GM19438 (cell line): Measurements from ENCODE around the gene CST7.

Experiments
- ATAC-seq: cut with Tn5 transposase; IDR thresholded peaks from one replicate; pipeline ENCODE4 v1.9.1; 2021; ENCODE audit warnings: low read depth; ENCODE audit not compliant: unreplicated experiment

Gene CST7

GRCh38 chr20:24950128-24950835 lies 1.2 kb downstream of the CST7 start:
- no peak for ATAC-seq

DNA sequence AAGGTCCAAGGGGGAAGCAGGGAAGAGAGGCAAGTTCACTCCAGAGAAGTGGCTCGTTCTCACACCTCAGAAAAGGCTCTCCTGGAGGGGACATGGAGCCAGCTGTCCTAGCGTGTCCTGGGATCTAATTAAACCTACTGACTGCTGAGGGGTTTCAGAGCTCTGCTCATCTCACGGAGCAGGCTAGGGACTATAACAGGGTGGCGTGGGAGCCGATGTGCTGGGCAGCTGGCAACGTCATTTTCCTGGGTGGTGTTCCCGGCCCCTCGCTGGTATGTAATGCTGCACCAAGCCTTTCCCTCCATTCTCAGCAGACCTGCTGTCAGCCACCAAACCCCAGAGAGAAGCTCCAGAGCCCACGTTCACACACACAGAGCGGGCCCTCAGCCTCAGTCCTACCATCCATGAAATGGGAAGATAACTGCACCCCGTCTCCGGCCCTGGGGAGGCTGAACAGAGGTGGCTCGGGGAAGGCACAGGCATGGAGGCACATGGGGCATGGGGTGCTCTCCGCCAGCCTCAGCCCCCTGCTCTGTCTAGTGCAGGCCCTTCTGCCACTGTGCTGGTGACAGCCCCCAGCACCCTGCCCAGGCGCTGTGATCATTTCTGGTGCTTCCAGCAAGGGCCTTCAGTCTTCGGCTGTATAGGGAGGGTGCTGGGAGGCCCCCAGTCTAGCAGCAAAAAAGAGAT lies 1.9 kb downstream of the CST7 start:
- ATAC-seq: no peak

DNA sequence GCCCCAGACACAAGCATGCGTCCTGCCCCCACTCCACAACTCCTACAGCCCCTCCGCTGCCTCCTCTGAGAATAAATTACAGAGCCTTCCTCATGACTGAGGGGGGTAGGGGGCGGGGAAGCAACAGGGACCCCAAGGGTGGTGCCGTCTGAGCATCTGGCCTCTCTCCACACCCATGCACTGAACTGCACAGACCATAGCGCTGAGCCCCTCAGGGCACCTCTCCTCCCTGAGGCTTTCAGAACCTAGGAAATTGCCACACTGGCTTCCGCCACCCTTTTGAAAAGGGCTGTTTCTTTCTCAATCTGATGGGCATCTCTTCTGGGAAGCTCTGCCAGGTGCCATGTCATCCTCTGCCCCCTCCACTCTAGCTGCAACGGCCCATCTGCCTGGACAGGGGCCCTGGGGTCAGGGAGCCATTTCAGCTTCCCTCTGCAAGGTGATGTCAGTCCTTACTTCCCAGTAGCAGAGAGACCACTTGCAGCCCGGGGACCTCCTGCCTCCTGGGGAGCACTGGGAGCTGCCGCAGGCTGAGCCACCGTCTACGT lies 2.5 kb downstream of the CST7 start:
- no peak for ATAC-seq

DNA sequence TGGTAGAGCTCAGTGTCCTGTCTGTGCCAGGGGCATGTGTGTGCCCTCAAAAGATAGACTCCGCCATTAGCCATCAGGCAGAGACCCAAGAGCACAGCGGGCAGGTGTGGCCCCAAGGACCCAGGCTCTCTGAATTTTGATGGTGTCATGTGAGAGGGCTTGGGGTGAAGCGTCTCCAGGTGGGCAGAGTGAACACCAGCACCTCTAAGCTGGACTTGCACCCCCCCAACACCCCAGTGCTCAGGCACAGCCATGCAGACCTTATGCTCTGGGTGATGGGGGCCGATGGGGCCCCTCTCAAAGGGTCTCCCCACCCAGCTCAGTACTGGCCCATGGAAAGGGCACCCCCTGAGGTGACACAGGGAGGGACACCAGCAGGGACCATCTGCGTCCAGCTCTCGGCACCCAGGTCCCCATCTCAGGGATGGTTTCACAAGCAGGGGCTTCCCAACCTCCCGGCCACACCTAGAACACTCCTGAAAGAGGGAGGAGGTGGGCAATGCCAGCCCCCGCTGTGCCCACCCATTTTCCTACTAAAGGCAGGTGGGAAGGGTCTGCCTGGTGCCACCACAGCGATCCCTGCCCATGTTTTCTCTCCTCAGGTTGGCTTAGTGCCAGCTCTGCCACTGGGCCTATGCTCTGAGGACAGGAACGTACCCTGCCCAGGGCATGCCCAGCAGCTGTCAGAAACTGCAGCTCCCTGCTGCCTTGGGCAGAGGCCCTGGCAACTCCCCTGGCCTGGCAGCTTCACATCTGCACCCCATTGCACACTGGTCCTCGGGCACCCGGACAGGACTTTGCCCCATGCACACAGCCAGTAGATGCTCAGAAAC lies 3.5 kb downstream of the CST7 start:
- no peak for ATAC-seq

DNA sequence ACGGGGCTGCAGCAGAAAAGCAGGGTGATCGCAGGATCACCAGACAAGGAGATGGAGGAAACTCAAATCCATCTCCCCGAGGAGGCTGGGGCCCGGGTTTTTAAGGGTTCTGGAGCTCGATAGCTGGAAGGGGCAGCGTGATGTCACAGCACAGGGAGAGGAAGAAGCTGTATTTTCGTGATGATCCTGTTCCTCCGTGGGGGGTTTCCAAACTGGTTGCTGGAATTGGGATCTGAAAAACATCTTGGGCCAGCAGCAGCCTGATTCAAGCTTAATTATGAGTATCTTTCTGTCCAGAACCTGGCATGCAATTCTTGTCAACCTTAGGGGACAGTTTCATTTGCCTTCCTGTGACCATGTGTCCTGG lies 4.1 kb downstream of the CST7 start:
- no peak for ATAC-seq

GRCh38 chr20:24953621-24954133 lies 4.6 kb downstream of the CST7 start:
- ATAC-seq: no peak

DNA sequence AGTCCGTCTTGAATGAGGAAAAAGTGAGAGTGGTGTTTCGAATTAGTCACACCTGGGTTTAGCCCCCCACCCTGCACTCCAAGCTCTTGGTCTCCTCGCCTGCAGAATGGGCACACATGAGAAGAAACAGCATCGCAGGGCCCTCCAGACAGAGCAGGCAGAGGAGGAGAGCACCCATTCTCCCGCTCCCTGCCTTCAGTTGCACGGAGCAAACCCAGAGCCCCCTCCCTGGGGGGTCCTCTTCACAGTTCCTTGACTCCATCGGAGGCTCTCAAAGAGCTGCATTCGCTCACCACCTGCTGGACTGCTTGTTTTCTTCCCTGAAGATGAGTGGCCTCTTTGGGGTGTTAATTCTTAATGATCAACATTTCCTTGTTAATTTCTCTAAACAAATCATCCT lies 5.1 kb downstream of the CST7 start:
- ATAC-seq: no peak

GRCh38 chr20:24954566-24954965 lies 5.5 kb downstream of the CST7 start:
- ATAC-seq: no peak

DNA sequence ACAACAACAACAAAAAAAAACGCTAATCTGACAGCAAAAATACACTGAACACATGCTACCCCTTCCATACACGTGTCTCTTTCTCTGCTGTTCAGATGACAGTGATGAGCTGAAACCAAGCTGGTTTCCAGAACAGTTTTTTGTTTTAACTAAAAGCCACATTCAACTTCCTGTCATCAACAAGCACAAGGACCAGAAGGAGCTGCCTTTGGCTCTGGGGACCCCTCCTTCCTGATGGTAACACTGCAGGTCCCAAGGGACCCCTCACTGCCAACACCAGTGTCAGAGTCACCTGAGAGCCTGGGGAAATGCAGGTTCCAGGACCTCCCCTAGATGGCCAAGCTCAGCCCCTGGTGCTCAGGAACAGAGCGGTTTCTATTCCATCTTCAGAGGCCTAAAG lies 6.0 kb downstream of the CST7 start:
- peak; percentile 86 for ATAC-seq

- ATAC-seq: no peak
These were observed 7.2 kb downstream of the CST7 start for GRCh38 chr20:24956001-24956841.

- no peak for ATAC-seq
These were observed 8.4 kb downstream of the CST7 start for GRCh38 chr20:24957326-24958016.

GRCh38 chr20:24958506-24959385 lies 9.7 kb downstream of the CST7 start:
- no peak for ATAC-seq

DNA sequence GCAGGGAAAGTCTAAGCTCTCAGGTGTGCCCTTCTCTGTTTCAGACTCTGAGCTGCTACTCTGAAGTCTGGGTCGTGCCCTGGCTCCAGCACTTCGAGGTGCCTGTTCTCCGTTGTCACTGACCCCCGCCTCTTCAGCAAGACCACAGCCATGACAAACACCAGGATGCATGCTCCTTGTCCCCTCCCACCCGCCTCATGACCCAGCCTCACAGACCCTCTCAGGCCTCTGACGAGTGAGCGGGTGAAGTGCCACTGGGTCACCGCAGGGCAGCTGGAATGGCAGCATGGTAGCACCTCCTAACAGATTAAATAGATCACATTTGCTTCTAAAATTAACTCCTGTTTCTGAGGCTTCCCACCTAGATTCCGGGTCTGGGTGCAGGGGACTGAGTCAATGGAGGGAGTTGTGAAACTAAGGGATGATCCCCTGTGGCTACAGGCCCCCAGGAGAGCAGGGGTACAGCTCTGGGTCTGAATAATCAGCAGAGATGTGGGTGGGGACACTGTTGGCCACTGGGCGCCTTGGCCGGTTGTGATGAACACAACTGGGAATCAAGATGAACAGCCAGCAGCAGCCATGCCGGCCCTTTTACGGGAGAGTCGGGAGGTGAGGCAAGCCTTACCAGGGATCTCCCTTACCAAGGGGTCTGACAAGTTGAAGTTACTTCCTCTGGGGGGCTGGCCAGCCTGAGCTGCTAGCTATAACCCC lies 10.7 kb downstream of the CST7 start:
- ATAC-seq: no peak

GRCh38 chr20:24960302-24960801 lies 11.3 kb downstream of the CST7 start:
- no peak for ATAC-seq

- no peak for ATAC-seq
These were observed 11.8 kb downstream of the CST7 start for GRCh38 chr20:24960861-24961260.

GRCh38 chr20:24961384-24962181 lies 12.5 kb downstream of the CST7 start:
- ATAC-seq: no peak

DNA sequence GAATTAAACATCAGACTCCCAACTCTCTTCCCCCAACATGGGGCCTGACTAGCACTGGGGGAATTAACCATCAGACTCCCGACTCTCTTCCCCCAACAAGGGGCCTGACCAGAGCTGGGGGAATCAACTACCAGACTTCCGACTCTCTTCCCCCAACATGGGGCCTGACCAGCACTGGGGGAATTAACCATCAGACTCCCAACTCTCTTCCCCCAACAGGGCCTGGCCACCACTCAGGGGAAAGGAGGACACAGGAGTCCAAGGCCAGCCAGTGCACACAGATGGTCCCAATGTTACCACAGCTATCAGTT lies 13.1 kb downstream of the CST7 start:
- ATAC-seq: no peak
